Motor neuron (in vitro differentiated cells): ENCODE data around the gene PSORS1C2. TPM values are rescaled to one million over a fixed set of nuclear protein-coding genes. Genes with fewer than 3 reads are reported as not detected.

Experiments
- ATAC-seq, 8 experiments: fragments of 200-7000 bp; cut with Tn5 transposase; replicated peaks in 6 of 8; 2 replicates each; pipeline ENCODE4 v1.8.0; 2021; ENCODE audit warnings: mild to moderate bottlenecking in 8 of 8, moderate library complexity in 8 of 8
- H3K27ac ChIP-seq, 2 donors: fragments of 250-450 bp; sonication (Bioruptor Pico); 2 replicates each; pipeline ENCODE4 v1.9.0; 2021; ENCODE audit warnings: antibody characterized with exemption in 2 of 2, mild to moderate bottlenecking in 2 of 2, moderate library complexity in 1 of 2
- H3K4me1 ChIP-seq, 2 donors: fragments of 250-450 bp; sonication (Bioruptor Pico); replicated peaks in 1 of 2; 2 replicates each; pipeline ENCODE4 v1.6.1; 2021; ENCODE audit warnings: antibody characterized with exemption in 2 of 2, mild to moderate bottlenecking in 2 of 2, moderate library complexity in 1 of 2
- H3K4me3 ChIP-seq, 5 donors: fragments of 250-450 bp; sonication (Bioruptor Pico); 2 replicates each; pipeline ENCODE4 v1.9.0; 2021; ENCODE audit warnings: antibody characterized with exemption in 5 of 5, mild to moderate bottlenecking in 5 of 5, moderate library complexity in 4 of 5
- WGBS, 10 experiments: fragments of 450-650 bp; shearing (Covaris generic); methylation state at CpG; one replicate each; pipeline ENCODE4 v1.0.0; 2022; 5-methylcytosine and 5-hydroxymethylcytosine counted together
- in situ Hi-C, 9 experiments: fragments of 400-800 bp; cut with MboI; loops; one replicate each; pipeline ENCODE4 v1.15.0; 2021; ENCODE audit warnings: low sequenced_read_pairs in 9 of 9, low pct_unique_long_range_greater_than_20kb in 2 of 9; ENCODE audit not compliant: unreplicated experiment in 9 of 9
- total RNA-seq, 8 experiments: library from RNA; unstranded; fragments of 300-600 nt; gene quantifications; 2 replicates each; pipeline versions ENCODE4 v1.2.3 to v1.2.4, GENCODE V29; 2022

PSORS1C2 gene
- total RNA-seq, 8 experiments from 2014 or later, result 0.27 to 0.81 (median 0.72) TPM; not detected in 4

DNA sequence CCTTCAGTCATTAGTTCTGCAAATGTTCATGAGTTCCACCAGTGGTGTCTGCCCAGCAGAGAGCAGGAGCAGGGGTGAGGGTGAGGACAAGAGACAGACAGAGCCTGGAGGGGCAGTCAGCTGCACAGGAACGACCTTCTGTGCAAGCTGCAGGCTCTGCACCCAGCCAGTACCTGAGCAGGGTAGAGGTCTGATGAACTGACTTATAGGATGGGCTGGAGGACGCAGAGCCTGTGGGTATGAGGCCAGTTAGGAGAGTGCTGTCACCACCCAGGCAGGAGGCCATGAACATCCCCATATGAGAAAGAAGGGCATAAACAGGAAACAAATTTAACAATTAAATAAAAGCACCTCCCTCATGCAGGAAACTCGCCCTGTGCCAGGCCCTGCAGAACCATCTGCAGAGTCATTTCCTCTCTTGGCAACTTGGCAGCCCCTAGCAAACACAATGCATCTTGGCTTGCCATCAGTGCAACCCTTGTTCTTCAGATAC, 44.4 kb downstream of the PSORS1C2 start:
- no peak for ATAC-seq
- in situ Hi-C loops, result loop anchor here in 7 of 9 experiments (25.0 kb wide), 4 partner anchors 182 to 557 kb away; partner anchors contain the start of genes GTF2H4 (in 3 of the 7), VARS2 (in 3 of the 7), FLOT1 (in 2 of the 7) and IER3 (in 2 of the 7)
- 15 to 92% (median 32%) methylated on average over 1 to 3 of the region's 3 CpGs; no CpG with 5 or more reads in 5 of the 10 experiments for WGBS, 10 experiments
- Histone ChIP-seq H3K4me3 (no peak overlapping the region), H3K4me1 (no peaks in the 10 kb centered on the region), H3K27ac (no peak overlapping the region)

DNA sequence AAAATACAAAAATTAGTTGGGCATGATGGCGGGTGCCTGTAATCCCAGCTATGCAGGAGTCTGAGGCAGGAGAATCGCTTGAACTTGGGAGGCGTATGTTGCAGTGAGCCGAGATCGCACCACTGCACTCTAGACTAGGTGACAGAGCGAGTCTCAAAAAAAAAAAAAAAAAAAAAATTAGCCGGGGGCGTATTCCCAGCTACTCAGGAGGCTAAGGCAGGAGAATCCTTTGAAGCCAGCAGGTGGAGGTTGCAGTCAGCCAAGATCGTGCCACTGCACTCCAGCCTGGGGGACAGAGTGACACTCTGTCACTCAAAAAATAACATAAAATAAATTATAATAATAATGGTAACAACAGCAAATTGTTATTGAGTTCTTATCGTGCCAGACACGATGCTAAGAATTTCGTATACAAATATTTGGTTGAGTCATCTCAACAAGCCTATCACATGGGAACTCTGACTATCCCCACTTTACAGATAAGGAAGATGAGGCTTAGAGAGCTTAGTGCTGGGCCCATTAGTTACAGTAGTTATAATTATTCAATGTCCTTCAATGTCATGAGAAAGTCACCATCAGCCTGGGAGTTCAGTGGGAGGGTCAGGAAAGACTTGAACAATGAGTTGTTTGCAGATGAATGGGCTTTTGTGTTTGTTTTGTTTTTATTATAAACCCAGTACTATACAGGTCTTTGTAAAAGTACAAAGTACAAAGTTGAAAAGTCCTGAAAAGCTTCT, 45.9 kb downstream of the PSORS1C2 start:
- WGBS, 10 experiments, result 77 to 93% (median 81%) methylated on average over 2 to 12 of the region's 12 CpGs; no CpG with 5 or more reads in 1 of the 10 experiments
- peak in 3 of 8 experiments; percentile 12 to 24 (median 18) for ATAC-seq

DNA sequence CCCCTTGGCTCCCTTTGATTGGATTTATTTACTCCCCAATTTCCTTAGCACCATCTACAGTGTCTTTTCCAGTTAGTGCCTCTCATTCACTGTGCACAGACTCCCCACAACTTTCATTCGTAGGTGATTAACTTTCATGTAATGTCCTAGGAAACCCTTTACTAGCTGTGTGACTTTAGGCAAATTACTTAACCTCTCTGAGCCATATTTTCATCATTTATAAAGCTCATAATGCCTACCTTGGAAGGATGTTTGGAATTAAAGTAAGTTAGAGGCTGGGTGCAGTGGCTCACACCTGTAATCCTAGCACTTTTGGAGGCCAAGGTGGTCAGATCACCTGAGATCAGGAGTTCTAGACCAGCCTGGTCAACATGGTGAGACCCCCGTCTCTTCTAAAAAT, 46.6 kb downstream of the PSORS1C2 start:
- no peaks in the 10 kb centered on the region for H3K4me1 ChIP-seq
- in situ Hi-C loops, result loop anchor here in 7 of 9 experiments (25.0 kb wide), 4 partner anchors 180 to 555 kb away; partner anchors contain the start of genes GTF2H4 (in 3 of the 7), VARS2 (in 3 of the 7), FLOT1 (in 2 of the 7) and IER3 (in 2 of the 7)
- no peak overlapping the region for H3K27ac ChIP-seq
- WGBS, 10 experiments, result 33 to 100% (median 89%) methylated on average over 1 to 2 of the region's 2 CpGs; no CpG with 5 or more reads in 2 of the 10 experiments
- no peak for ATAC-seq
- no peak overlapping the region for H3K4me3 ChIP-seq

More for the DNA sequence above, 45.9 kb downstream of the PSORS1C2 start:
- no peaks in the 10 kb centered on the region for H3K4me1 ChIP-seq
- in situ Hi-C loops, result loop anchor here in 7 of 9 experiments (25.0 kb wide), 4 partner anchors 181 to 556 kb away; partner anchors contain the start of genes GTF2H4 (in 3 of the 7), VARS2 (in 3 of the 7), FLOT1 (in 2 of the 7) and IER3 (in 2 of the 7)
- H3K4me3 ChIP-seq, result no peak overlapping the region
- no peak overlapping the region for H3K27ac ChIP-seq

DNA sequence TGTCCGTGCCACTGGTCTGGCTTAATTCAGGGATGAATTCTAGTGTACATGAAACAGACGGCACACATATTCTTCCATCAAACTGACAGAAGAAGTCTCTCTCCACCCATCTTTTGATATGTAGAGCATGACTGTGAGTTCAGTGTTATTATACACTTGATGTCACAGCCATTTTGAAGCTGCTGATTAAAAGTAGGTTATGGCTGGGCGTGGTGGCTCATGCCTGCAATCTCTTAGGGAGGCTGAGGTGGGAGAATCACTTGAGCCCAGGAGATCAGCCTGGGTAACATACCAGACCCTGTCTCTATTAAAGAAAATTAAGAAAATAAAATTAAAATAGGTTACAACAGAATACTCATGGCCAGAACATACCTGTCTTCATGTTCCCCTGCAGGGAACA, 47.2 kb downstream of the PSORS1C2 start:
- ATAC-seq, result peak in 2 of 8 experiments; percentile 16 to 34
- peaks cover 0 to 4% of the 10 kb centered on the region in 2 donors for H3K4me1 ChIP-seq
- no peak overlapping the region for H3K27ac ChIP-seq
- H3K4me3 ChIP-seq, result no peak overlapping the region
- 40 to 100% (median 68%) methylated on average over 1 to 3 of the region's 3 CpGs; no CpG with 5 or more reads in 4 of the 10 experiments for WGBS, 10 experiments
- in situ Hi-C loops, result loop anchor here in 7 of 9 experiments (25.0 kb wide), 4 partner anchors 179 to 554 kb away; partner anchors contain the start of genes GTF2H4 (in 3 of the 7), VARS2 (in 3 of the 7), FLOT1 (in 2 of the 7) and IER3 (in 2 of the 7)

DNA sequence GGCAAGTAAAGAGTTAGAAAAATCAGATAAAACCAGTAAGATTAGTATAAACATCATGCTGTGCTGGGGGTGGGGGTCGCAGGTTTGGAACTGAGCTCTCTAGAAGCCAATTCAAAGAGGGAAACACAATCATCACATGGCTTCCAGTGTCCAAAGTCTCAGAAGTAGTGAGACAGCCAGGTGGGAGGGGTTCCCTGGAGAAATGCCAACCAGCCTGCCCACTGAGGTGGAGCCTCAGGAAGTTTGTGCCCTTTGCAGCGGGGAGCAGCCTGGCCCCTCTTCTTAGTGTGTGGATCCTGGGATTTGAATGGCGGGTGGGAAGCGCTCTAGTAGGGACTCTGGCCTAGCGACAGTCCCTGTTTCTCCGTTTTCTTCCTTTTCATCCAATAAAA, 47.9 kb downstream of the PSORS1C2 start:
- Histone ChIP-seq H3K4me3 (no peak overlapping the region), H3K27ac (no peak overlapping the region), H3K4me1 (peaks cover 0 to 4% of the 10 kb centered on the region in 2 donors)
- ATAC-seq, result no peak
- WGBS, 10 experiments, result 50 to 100% (median 83%) methylated on average over 1 to 3 of the region's 6 CpGs; no CpG with 5 or more reads in 3 of the 10 experiments
- in situ Hi-C loops, result loop anchor here in 7 of 9 experiments (25.0 kb wide), 4 partner anchors 179 to 554 kb away; partner anchors contain the start of genes GTF2H4 (in 3 of the 7), VARS2 (in 3 of the 7), FLOT1 (in 2 of the 7) and IER3 (in 2 of the 7)

DNA sequence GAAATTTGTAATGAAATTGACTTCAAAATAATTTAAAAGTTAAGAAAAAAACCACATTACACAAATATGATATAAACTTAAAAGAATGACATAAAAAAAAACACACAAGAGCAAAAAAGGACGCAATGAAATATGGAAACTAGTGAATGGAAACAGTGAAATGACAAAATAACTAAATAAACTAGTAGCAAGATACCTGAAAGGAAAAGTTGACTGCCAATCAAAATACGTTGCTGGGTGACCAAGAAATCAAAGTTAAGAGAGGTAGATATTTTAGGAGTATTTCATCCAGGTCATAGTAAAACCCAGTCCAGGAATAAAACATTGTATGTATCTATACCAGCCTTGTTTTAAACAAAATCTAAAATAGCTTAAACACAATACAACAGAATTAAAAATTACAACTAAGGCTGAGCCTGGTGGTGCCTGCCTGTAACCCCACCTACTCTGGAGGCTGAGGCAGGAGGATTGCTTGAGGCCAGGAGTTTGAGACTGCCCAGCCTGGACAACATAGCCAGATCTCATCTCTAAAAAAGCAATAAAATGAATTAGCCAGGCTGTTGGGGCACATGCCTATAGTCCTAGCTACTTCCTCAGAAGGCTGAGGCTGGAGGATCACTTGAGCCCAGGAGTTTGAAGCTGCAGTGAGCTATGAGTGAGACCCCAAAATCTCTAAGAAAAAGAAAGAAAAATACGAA, 48.4 kb downstream of the PSORS1C2 start:
- WGBS, 10 experiments, result 55 to 100% (median 93%) methylated on average over 1 to 3 of the region's 3 CpGs
- no peak for ATAC-seq
- no peak overlapping the region for H3K4me3 ChIP-seq
- peaks cover 0 to 4% of the 10 kb centered on the region in 2 donors for H3K4me1 ChIP-seq
- no peak overlapping the region for H3K27ac ChIP-seq
- in situ Hi-C loops, result loop anchor here in 7 of 9 experiments (25.0 kb wide), 4 partner anchors 178 to 553 kb away; partner anchors contain the start of genes GTF2H4 (in 3 of the 7), VARS2 (in 3 of the 7), FLOT1 (in 2 of the 7) and IER3 (in 2 of the 7)

Other genes with a start within 250 kb of the PSORS1C2 start
- 10 to 100 TPM; 18.2 to 46.3 (median 28.5) TPM for gene GTF2H4, start 230.9 kb downstream of the PSORS1C2 start, total RNA-seq
- gene VARS2, start 224.8 kb downstream of the PSORS1C2 start, total RNA-seq, result 10 to 100 TPM; 13.5 to 39.7 (median 21.0) TPM
- 1 to 10 TPM in 1 of 8 experiments, not detected in 7; 1.2 TPM for gene SFTA2, start 206.9 kb downstream of the PSORS1C2 start, total RNA-seq
- under 1 TPM in 6 of 8 experiments, not detected in 2; 0.05 to 0.45 (median 0.30) TPM for gene MUCL3, start 198.1 kb downstream of the PSORS1C2 start, total RNA-seq
- under 1 TPM in 5 of 8 experiments, not detected in 3; 0.05 to 0.52 (median 0.17) TPM for gene MUC21, start 155.3 kb downstream of the PSORS1C2 start, total RNA-seq
- gene MUC22, start 128.6 kb downstream of the PSORS1C2 start, total RNA-seq, result under 1 TPM in 6 of 8 experiments, not detected in 2; 0.04 to 0.31 (median 0.09) TPM
- under 1 TPM in 3 of 8 experiments, not detected in 5; 0.18 to 1.00 (median 0.56) TPM for gene C6orf15, start 26.5 kb downstream of the PSORS1C2 start, total RNA-seq
- 1 to 10 TPM in 5 of 8 experiments, under 1 TPM in 3; 0.33 to 8.0 (median 1.9) TPM for gene PSORS1C1, start 24.3 kb downstream of the PSORS1C2 start, total RNA-seq
- under 1 TPM in 1 of 8 experiments, not detected in 7; 0.20 TPM for gene CDSN, start 18.6 kb downstream of the PSORS1C2 start, total RNA-seq
- gene CCHCR1, start 18.7 kb upstream of the PSORS1C2 start, total RNA-seq, result 10 to 100 TPM; 12.1 to 33.8 (median 15.6) TPM
- 10 to 100 TPM in 3 of 8 experiments, 1 to 10 TPM in 3, under 1 TPM in 2; 0.36 to 14.7 (median 2.6) TPM for gene TCF19, start 19.5 kb upstream of the PSORS1C2 start, total RNA-seq
- over 10,000 TPM in 1 of 8 experiments, 1,000 to 10,000 TPM in 2, 100 to 1,000 TPM in 4, 1 to 10 TPM in 1; 3.8 to 12,640 (median 323) TPM for gene POU5F1, start 31.6 kb upstream of the PSORS1C2 start, total RNA-seq
- gene HLA-C, start 133.0 kb upstream of the PSORS1C2 start, total RNA-seq, result 1,000 to 10,000 TPM in 1 of 8 experiments, 100 to 1,000 TPM in 3, 10 to 100 TPM in 3, 1 to 10 TPM in 1; 9.3 to 1,124 (median 73.4) TPM
- 1,000 to 10,000 TPM in 2 of 8 experiments, 100 to 1,000 TPM in 2, 10 to 100 TPM in 4; 32.0 to 4,986 (median 164) TPM for gene HLA-B, start 218.1 kb upstream of the PSORS1C2 start, total RNA-seq